Posterior vena cava (tissue), 2 donors: ENCODE data around the gene STXBP2. TPM values are rescaled to one million over a fixed set of nuclear protein-coding genes. Genes with fewer than 3 reads are reported as not detected.

Experiments used
- DNase-seq: peaks from one replicate; pipeline ENCODE4 v3.0.0-alpha.2; 2020; ENCODE audit warnings: low spot score
- intact Hi-C, 2 donors: fragments of 100-400 bp; cut with DNase I; formaldehyde crosslinking; loops; one replicate each; pipeline versions ENCODE4 v1.14.1 to v1.14.2; 2022 to 2023
- total RNA-seq, 2 donors: library from RNA; stranded (reverse); fragmentation: NEBNext Ultra II Directional; extraction: Animal tissue kit (Norgen Biotek cat#: 25700); gene quantifications; one replicate each; pipeline ENCODE4 v1.2.1, GENCODE V29; 2021
- donor health status: DM: yes; HTN: yes; CAD: no.
- donor health status: DM: yes; HTN: yes; CAD: no.

The STXBP2 gene
- total RNA-seq, 2 donors from 2014 or later = 22.5 to 32.4 TPM

DNA sequence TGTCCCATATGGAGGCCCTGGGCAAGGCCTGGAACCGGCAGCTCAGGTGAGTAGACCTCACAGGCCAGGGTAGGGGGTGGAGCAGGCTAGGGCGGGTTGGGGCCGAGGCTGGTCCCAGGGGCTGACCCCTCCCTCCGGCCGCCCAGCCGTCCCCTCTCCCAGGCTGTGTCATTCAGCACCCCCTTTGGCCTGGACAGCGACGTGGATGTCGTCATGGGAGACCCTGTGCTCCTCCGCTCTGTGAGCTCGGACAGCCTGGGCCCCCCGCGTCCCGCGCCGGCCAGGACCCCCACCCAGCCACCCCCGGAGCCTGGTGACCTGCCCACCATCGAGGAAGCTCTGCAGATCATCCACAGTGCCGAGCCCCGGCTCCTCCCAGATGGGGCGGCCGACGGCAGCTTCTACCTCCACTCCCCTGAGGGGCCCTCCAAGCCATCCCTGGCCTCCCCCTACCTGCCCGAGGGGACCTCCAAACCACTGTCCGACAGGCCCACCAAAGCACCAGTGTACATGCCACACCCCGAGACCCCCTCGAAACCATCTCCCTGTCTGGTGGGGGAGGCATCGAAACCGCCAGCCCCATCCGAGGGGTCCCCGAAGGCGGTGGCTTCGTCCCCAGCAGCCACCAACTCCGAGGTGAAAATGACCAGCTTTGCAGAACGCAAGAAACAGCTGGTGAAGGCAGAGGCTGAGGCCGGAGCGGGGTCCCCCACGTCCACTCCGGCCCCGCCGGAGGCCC lies 25.2 kb upstream of the STXBP2 start:
- DNase-seq = peak; percentile 82
- intact Hi-C loops = no loop called here

DNA sequence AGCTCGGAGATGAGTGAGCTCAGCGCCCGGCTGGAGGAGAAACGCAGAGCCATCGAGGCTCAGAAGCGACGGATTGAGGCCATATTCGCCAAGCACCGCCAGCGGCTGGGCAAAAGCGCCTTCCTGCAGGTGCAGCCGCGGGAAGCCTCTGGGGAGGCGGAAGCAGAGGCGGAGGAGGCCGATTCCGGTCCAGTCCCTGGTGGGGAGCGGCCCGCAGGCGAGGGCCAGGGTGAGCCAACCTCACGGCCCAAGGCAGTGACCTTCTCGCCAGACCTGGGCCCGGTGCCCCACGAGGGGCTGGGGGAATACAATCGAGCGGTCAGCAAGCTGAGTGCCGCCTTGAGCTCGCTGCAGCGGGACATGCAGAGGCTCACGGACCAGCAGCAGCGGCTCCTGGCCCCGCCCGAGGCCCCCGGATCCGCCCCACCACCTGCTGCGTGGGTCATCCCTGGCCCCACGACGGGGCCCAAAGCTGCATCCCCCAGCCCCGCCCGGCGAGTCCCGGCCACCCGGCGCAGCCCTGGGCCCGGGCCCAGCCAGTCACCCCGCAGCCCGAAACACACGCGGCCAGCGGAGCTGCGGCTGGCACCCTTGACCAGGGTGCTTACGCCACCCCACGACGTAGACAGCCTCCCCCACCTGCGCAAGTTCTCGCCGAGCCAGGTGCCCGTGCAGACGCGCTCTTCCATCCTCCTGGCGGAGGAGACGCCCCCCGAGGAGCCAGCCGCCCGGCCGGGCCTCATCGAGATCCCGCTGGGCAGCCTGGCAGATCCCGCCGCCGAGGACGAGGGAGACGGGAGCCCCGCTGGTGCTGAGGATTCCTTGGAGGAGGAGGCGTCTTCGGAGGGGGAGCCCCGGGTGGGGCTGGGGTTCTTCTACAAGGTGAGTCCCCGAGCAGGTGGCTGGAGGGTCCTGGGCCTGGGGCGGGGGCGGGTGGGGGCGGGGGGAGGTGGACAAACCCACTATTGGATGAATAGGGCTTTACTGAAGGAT lies 24.3 kb upstream of the STXBP2 start:
- DNase-seq = peak; percentile 73
- intact Hi-C loops = no loop called here

DNA sequence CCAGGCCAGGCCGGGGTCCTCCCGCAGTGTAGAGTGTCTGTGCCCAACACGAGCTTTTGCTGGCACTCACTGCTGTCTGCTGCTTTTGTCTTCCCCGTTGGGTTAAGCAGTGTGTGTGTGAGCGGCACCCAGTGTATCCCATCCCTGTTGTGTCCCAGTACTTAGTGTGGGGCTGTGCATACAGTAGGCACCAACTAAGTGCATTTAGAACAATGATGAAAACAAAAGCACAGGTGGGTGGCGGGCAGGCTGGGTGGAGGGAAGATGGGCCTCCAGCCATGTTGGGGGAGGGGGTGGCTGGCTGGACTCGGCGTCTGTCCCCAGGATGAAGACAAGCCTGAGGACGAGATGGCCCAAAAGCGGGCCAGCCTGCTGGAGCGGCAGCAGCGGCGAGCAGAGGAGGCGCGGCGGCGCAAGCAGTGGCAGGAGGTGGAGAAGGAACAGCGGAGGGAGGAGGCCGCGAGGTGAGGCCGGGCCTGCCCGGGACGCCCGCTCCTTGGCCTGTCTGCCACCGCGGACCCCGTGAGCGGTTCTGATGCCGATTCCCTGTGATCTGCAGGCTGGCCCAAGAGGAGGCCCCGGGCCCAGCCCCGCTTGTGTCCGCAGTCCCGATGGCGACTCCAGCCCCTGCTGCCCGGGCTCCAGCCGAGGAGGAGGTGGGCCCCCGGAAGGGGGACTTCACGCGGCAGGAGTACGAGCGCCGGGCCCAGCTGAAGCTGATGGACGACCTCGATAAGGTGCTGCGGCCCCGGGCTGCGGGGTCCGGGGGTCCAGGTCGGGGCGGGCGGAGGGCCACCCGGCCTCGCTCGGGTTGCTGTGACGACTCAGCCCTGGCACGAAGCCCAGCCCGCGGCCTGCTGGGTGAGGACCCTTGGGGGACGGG lies 21.8 kb upstream of the STXBP2 start:
- intact Hi-C loops = loop anchor here in 1 of 2 donors (2.0 kb wide), 1 partner anchor 58 kb away; no protein-coding TSS in a partner anchor
- no peak for DNase-seq

DNA sequence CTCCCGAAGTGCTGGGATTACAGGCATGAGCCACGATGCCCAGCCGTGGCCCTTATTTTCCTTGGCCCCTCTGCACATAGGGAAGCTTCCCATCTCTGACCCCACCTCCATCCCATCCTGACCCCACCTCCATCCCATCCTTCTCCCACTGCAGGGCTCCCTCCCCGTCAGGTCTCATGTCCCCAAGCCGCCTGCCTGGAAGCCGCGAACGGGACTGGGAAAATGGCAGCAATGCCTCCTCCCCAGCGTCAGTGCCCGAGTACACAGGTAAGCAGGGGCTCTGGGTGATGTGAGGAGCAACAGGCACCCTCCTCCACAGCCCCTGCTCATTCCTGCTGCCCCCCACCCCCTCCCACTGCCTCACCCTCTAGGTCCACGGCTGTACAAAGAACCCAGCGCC lies 19.7 kb upstream of the STXBP2 start:
- intact Hi-C loops = no loop called here

DNA sequence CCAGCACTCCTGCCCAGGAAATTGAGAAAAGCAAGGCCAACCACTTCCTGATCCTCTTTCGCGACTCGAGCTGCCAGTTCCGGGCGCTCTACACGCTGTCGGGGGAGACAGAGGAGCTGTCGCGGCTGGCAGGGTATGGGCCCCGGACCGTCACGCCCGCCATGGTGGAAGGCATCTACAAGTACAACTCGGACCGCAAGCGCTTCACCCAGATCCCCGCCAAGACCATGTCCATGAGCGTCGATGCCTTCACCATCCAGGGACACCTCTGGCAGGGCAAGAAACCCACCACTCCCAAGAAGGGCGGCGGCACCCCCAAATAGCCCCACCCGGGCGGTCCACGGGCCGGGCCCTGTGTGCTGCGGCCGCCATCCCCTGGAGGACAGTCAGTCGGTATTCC lies 19.2 kb upstream of the STXBP2 start:
- intact Hi-C loops = no loop called here
- no peak for DNase-seq

More for the DNA sequence above, 19.7 kb upstream of the STXBP2 start:
- DNase-seq = no peak

DNA sequence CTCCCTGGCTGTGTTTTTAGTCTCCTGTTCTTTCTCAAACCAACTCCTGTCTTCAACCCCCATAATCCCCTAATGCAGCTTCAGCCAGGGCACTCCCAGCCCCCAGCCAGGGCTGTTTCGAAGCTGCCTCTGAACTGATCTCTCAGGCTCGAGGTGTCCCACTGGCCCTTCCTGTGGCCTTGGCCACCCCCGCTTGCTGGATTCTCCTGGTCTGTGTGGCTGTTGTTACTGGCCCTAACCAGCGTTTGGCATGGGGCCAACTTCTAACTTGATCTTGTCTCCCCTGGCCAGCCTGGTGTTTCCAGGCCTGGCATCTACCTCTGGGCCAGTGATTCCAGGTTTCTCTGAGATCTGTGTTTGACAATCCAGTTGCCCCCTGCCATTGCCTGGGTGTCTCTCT lies 18.6 kb upstream of the STXBP2 start:
- no peak for DNase-seq
- intact Hi-C loops = no loop called here

DNA sequence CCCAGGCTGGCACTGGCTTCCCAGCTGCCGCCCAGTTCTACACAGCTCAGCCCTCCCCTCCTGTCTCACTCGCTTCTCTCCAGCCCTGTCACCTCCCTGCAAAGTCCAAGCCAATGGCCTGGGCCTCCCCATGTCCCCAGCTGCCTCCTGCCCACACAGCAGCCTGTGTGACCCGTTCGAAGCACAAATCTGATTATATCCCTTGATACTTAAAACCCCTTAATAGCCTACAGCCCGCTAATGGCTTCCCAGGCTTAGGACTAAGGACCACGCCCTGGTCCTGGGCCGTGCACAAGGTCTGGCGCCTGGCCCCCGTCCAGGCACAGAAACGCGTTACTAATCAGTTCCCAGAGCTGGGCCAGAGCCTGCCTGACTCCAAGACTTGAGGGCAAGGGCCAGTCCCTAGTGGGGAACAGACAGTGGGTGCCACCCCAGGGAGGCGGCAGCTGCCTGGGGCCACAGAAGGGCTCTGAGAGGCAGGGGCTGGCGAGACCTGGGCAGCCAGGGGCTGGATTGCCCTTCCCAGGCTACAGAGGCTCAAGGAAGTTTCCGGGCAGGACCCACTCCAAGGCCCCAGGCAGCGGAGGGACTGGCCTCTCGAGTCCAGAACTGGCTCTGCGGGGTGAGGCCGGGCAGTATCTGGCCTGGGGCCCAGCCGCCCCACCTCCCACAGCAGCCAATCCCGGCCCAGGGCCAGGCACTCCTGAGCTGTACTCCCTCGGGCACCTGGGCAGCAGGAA lies 18.0 kb upstream of the STXBP2 start:
- DNase-seq = no peak
- intact Hi-C loops = no loop called here

DNA sequence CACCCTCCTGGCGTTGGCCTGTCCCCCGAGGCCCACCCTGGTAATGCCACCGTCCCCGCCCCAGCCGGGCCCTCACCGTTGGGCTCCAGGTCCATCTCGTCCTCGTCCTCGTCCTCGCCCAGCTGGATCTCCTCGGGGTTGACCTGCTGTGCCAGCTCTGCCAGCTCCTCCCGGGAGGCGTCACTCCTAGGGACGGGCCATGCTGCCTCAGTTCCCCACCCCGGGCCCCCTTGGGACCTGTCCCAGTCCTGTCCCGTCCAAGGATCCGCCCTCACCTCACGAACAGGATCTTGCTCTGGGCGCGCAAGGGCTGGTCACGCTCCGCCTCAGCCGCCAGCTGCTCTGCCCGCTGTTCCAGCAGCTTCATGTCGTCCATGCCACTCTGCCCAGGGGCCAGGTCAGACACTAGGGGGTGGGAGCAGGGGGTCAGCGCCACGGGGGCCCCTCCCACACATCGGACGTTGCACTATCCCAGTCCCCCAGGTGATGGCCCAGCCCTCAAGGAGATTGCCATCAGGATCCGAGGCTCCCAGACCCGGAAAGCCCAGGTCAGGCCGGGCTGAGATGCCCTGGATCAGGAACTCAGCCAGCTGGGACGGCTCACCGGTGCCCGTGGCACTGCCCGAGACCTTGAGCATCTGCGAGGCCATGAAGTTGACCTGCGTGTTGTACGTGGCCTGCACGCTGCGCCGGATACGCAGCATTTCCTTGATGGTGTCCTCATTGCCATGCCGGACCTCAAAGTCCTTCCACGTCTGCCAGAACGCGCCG lies 17.1 kb upstream of the STXBP2 start:
- DNase-seq = no peak
- intact Hi-C loops = no loop called here

DNA sequence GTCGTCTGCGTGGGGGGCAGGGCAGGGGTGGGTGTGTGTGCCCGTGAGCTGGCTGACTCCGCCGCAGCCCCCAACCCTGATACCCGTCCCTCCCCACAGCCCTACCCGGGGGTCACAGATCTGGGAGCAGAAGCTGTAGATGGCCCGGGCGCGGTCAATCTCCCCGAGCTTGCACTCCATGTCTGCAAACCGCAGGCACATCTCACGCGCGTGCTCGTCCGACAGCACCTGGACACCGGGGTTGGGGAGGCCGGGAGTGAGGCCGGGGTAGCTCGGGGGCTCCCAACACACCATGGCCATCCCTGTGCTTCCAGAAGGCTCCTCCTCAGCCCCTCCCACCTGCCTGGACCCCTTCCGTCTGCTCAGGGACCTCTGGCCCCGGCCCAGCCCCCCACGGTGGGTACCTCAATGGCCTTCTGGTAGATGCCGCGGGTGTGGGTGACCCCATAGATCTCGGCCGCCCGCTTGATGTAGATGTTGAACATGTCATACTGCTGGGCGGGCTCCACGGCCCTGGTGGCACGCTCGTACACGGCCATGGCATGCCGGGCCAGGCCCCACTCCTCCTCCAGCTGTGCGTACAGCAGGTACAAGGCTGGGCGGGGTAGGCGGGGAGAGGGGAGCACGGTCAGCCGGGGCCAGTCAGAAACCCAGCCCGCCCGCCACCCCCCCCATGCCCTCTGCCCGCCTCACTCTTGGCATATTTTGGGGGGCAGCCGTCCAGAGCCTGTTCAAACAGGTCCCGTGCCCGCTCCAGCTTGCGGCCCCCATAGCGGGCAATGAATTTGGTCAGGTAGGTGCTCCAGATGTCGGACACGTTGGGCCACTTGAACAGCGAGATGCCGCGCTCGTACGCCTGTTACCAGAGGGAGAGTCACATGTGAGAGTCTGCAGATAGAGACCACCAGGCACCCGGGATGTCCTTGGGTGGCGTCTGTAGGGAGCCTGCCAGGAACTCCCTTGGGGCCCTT lies 16.2 kb upstream of the STXBP2 start:
- intact Hi-C loops = no loop called here
- no peak for DNase-seq

DNA sequence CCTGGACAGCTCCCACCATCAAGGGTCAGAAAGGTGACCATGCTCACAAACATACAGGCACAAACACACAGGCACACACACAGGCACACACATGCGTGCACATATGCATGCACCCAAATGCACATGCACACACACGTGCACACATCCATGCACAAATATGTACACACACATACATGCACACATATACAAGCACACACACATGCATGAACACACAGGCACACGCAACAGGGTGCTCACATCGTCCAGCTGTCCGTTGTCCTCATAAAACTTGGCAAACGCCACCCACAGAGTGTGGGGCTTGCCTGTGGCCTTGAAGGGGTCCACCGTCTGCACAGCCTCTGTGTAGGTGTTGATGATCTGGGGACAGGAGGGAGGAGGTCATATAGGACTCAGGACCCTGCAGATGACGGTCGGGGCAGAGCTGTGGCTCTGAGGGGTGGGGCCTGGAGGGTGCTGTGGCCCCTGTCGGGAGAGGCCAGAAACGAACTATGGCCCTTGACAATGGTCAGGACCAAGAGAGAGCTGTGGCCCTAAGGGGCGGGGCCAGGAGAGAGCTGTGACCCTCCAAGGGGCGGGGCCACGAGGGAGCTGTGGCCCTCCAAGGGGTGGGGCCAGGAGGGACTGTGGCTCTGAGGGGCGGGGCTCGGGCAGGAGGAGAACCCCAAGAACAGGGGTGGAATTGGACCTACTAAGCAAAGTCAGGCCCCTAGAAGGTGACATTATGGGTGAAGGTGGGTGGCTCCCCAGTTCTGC lies 13.8 kb upstream of the STXBP2 start:
- intact Hi-C loops = no loop called here
- no peak for DNase-seq

DNA sequence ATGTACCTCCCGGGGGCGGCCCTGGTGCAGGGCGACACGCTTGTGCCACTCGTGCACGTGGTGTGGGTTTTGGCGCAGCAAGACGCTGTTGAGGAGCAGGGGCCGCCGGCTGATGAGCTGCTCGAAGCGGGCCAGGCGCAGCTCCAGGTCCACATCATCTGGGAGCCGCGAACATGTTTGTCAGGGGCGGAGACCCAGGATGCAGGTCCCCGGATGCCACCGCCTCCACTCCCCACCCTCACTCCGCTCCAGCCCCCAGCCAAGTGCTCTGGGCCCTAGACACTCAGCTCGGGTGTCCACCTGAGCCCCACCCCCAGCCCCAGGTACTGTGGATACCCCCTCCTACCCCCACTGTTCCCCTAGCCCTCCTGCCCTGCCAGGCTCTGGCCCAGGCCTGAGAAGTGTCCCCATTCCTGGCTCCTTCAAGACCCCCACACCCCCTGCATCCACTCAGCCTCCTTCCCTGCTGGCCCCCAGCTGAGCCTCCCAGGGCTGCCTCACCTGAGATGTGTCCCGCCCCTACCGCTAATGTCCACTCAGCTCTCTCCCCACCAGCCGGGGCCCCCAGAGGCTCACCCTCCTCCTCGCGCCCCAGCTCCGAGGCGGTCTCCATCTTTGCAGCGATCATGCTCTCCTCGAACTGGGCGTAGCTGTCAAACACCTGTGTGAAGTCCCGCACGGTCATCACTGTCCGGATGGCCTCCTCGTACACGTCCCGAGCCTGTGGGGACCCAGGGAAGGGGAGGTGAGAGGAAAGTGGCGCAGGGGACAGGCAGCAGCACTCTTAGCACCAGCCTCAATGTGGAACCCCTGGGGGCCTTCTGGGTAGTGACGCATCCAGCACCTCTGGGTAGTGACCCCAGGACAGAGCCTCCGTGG lies 12.9 kb upstream of the STXBP2 start:
- DNase-seq = no peak
- intact Hi-C loops = no loop called here

DNA sequence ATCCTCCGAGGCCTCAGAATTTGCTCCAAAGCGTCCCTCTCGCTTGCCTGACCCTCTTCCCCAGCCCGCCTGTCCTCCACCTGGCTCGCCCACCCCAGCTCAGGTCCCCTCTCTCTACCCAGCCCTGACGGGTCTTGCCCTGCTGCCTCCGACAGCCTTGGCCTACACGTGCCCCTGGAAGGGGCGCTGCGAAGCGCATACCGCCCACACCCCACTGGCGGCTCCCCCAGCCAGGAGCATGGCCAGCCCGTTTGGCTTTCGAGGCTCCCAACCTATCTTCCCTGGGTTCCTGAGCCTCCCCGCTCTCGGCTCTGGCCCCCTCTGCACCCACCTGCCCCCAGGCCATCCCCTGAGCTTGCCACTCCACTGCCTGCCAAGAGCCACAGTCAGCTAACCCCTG lies 12.1 kb upstream of the STXBP2 start:
- DNase-seq = no peak
- intact Hi-C loops = no loop called here

DNA sequence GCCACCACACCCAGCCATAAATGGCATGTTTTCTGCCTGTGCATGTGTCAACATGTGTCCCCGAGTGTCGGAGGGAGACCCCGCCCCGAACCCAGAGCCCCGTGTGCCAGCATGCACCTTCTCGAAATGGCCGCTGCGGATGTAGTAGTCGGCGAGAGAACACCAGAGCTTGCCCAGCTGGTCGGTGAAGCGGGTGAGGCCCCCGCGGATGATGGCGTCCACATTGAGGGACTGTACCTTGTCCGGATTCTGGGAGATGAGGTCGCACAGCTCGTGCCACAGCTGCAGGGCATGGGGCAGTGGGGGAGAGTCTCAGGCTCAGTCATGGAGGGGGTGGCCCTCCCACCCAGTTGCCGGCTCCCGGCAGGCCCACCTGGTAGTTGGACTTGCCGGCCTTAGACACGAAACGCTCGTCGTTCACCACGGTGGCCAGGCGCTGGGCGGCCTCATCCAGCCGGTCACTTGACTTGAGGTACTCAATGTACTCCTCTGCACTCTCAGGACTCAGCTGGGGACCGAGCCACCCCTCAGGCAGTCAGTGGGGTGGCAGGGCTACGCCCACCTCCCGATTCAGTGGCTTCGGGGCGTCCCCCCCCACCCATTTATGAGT lies 11.0 kb upstream of the STXBP2 start:
- peak; percentile 72 for DNase-seq
- intact Hi-C loops = no loop called here

DNA sequence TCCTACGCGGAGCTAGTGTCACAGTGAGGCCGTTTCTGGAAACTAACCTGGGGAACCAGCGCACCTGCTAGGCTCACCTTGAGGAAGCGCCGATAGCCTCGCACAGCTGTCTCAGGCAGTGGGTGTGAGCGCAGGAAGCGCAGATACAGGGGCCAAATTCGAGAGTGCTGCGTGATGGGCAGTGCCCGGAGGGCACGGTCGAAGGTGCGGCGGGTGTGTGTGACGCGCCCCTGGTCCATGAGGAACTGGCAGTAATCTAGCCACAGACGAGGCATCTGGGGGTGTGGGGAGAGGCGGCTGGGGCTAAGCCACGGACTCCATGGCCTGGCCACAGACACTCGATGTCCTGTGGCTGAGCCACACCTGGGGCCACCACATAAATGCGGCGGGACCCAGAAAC lies 9.7 kb upstream of the STXBP2 start:
- DNase-seq = no peak
- intact Hi-C loops = no loop called here
